BJ (cell line): ENCODE data around the gene REP15. TPM values are rescaled to one million over a fixed set of nuclear protein-coding genes. Genes with fewer than 3 reads are reported as not detected.

Experiments
- CTCF ChIA-PET: fragments of 350-600 bp; formaldehyde crosslinking; extraction: SDS; loops from one replicate; lab custom pipeline; 2021; ENCODE audit warnings: antibody characterized with exemption, inconsistent platforms; lab: Yijun Ruan, JAX
- POLR2A ChIA-PET: fragments of 300-600 bp; sonication (Branson Sonifier 250); formaldehyde crosslinking; extraction: SDS; loops from one replicate; lab custom pipeline; 2021; ENCODE audit warnings: antibody characterized with exemption; lab: Charles Lee
- DNase-seq: peaks from one replicate; pipeline ENCODE4 v3.0.0-alpha.2; 2011; ENCODE audit warnings: low read depth
- H3K27me3 ChIP-seq: 2 replicates; pipeline ENCODE4 v1.6.0; 2011; ENCODE audit warnings: low read length; ENCODE audit not compliant: control insufficient read depth, insufficient read depth
- H3K36me3 ChIP-seq: 2 replicates; pipeline ENCODE4 v1.5.1; 2011; ENCODE audit warnings: low read length; ENCODE audit not compliant: control insufficient read depth, insufficient read depth
- H3K4me3 ChIP-seq: 2 replicates; pipeline ENCODE4 v1.5.1; 2011; ENCODE audit warnings: low read depth, mild to moderate bottlenecking, control low read depth, low read length
- CTCF ChIP-seq: IDR thresholded peaks from 2 replicates; pipeline ENCODE4 v1.5.1; 2011; ENCODE audit warnings: low read depth, mild to moderate bottlenecking, control low read depth, inconsistent platforms, low read length, moderate library complexity; ENCODE audit not compliant: insufficient read depth
- polyA plus RNA-seq: library from polyadenylated mRNA; depleted of rRNA; stranded (reverse); fragments of >200 nt; gene quantifications from 2 replicates; pipeline ENCODE4 v1.2.3, GENCODE V29; 2011

The REP15 gene
- polyA plus RNA-seq, 1 experiment = 0.63 TPM

GRCh38 chr12:27695556-27696292 lies 523 bp upstream of the REP15 start:
- POLR2A ChIA-PET = no interaction called here

GRCh38 chr12:27696864-27697564 lies 767 bp downstream of the REP15 start:
- peaks cover 11% of the 10 kb centered on the region for H3K36me3 ChIP-seq

More at GRCh38 chr12:27695556-27696292, 523 bp upstream of the REP15 start:
- TF ChIP-seq CTCF = no peak
- no peak for DNase-seq
- H3K36me3 ChIP-seq = peaks cover 12% of the 10 kb centered on the region
- CTCF ChIA-PET = interaction anchor here (0.6 to 0.9 kb wide), 3 partner anchors 32 to 1464 kb away, joined by 3 read pairs; no protein-coding TSS in a partner anchor
- H3K27me3 ChIP-seq = no peaks in the 10 kb centered on the region
- H3K4me3 ChIP-seq = no peak overlapping the region

GRCh38 chr12:27703720-27704452 lies 7.6 kb downstream of the REP15 start:
- no peaks in the 10 kb centered on the region for H3K27me3 ChIP-seq
- POLR2A ChIA-PET = no interaction called here
- peak; percentile 85 for TF ChIP-seq CTCF
- H3K4me3 ChIP-seq = no peak overlapping the region
- CTCF ChIA-PET = interaction anchor here (0.6 to 1.7 kb wide), 6 partner anchors 10 to 49 kb away, joined by 3 to 5 read pairs (median 4); no protein-coding TSS in a partner anchor
- no peaks in the 10 kb centered on the region for H3K36me3 ChIP-seq
- DNase-seq = peak; percentile 61

More at GRCh38 chr12:27696864-27697564, 767 bp downstream of the REP15 start:
- DNase-seq = no peak
- TF ChIP-seq CTCF = no peak
- H3K4me3 ChIP-seq = no peak overlapping the region
- ChIA-PET CTCF (interaction anchor here (0.9 kb wide), 1 partner anchor 44 kb away, joined by 3 read pairs; no protein-coding TSS in a partner anchor), POLR2A (no interaction called here)
- no peaks in the 10 kb centered on the region for H3K27me3 ChIP-seq

GRCh38 chr12:27705263-27705662 lies 9.0 kb downstream of the REP15 start:
- DNase-seq = no peak
- no peak for TF ChIP-seq CTCF
- Histone ChIP-seq H3K27me3 (no peaks in the 10 kb centered on the region), H3K4me3 (no peak overlapping the region), H3K36me3 (no peaks in the 10 kb centered on the region)
- ChIA-PET POLR2A (no interaction called here), CTCF (no interaction called here)
